PFSK-1 (cell line): Measurements from ENCODE around the gene TMBIM4.

Experiments used
- POLR2AphosphoS5 ChIP-seq: IDR thresholded peaks from 2 replicates; pipeline ENCODE4 v1.6.1; 2012; ENCODE audit warnings: low read depth, mild to moderate bottlenecking, control low read depth, low read length, moderate library complexity
- REST ChIP-seq, 2 experiments: IDR thresholded peaks; 2 replicates each; pipeline versions ENCODE4 v1.6.1 to v1.8.0; 2011 to 2012; ENCODE audit warnings: low read depth in 2 of 2, low read length in 2 of 2, control low read depth in 1 of 2, inconsistent platforms in 1 of 2, mild to moderate bottlenecking in 1 of 2, moderate library complexity in 1 of 2; ENCODE audit not compliant: insufficient read depth in 1 of 2
- SIN3A ChIP-seq: IDR thresholded peaks from 2 replicates; pipeline ENCODE4 v1.6.1; 2012; ENCODE audit warnings: mild to moderate bottlenecking, low read length, moderate library complexity, borderline replicate concordance; ENCODE audit not compliant: insufficient read depth
- TAF1 ChIP-seq: IDR thresholded peaks from 2 replicates; pipeline ENCODE4 v1.6.1; 2012; ENCODE audit warnings: low read length, control low read depth, borderline replicate concordance; ENCODE audit not compliant: insufficient read depth

GRCh38 chr12:66197495-66197921 lies 27.7 kb upstream of the TMBIM4 start:
- TF ChIP-seq POLR2AphosphoS5 (no peak), REST (IDR thresholded peaks at IDR 0.05; ENCODE audit: insufficient read depth in 1 of 2, low read depth in 2 of 2, low read length in 2 of 2) (no peak), SIN3A (no peak), TAF1 (no peak)
